GM15510 (cell line): ENCODE results near the gene HOXC4.

ENCODE experiments used
- POLR2A ChIP-seq: IDR thresholded peaks from 3 replicates; pipeline ENCODE4 v1.6.1; 2011; ENCODE audit warnings: borderline replicate concordance; ENCODE audit not compliant: insufficient read length; ENCODE audit errors: extremely low read depth

The HOXC4 gene

DNA sequence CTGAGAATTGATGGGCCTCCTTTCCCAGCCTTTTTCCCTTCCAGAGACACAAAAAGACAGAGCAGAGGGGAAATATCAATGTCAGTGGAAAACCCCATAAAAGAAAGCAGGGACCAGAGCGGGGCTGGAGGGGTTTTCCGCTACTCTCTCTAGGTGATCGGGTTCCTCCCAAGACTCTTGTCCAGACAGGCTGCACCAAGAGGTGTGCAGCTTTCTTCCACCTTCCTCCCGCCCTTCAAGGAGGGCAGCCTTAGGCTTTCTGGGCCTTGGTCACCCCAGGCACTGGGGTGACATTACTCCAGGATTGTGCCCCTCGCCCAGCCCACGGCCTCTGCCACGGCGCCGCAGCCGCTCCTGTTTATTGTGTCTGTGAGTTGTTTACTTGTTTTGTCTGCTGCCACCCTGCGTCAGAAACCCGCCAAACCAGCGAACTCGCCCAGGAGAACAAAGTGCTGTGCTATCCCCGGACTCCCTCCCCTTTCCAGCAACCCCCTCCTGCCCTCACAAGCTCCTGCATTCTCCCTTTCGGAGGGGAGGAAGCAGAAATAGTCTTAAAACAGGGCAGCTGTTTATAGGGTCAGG, 32.1 kb upstream of the HOXC4 start:
- no peak for TF ChIP-seq POLR2A

DNA sequence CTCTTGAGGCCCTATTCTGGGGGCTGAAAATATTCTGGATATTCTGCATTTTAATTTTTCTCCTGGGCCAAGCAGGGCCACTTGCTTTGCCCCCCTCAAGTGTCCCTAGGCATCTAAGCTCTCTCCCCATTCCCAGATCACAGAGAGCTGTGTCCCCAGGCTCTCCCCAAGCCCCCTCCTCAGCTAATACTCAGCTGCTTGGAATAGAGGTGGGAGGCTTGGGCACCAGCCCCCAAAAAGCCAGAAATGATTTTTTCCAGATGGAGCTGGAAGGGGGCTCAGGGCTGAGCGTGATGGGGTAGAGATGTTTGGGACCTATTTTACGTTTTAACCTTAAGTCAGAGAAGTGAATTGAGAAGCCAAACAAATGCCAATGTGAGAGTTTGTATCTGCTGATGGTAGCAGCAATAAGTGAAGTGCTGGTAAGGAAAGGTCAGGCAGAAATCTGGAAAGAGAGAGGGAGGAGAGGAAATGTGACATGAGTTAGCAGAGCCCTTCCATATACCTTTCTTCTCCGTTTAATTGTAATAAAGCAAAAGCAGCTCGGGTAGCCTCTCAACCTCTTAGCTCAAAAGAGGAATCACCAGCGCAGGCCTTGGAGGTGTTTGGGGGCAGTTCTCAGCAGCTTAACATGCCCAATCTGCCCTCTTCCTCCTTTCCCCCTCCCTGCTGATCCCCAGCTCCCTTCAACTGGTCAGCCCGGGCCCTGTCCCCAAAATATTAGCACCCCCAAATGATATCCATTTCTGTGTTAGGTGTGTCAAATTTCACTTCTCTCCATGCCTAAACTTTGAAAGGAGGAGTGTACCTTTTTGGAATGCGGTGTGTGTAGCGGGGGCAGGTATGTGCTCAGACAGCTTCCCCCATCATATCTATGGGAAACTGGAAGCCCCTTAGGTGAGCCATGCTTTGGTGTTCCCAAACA, 30.4 kb upstream of the HOXC4 start:
- TF ChIP-seq POLR2A = no peak

DNA sequence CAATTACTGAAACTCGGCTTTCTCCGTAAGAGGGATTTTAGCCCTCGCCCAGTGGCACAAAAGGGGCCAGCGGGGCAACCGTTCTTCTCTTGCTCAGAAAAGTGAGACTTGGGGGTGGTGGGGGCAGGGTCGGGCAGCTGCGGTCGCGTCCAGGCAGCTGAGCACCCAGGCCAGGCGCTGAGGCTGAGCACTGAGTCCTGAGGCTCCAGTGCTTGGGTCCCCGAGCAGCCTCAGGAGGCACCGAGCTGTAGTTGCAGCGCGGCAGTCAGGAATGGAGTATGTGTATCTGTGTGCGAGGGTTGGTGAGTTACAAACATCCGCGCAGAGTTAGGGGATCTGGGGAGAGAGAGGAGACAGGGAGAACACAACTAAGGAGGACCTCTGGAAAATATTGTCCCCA, 29.5 kb upstream of the HOXC4 start:
- TF ChIP-seq POLR2A = no peak

DNA sequence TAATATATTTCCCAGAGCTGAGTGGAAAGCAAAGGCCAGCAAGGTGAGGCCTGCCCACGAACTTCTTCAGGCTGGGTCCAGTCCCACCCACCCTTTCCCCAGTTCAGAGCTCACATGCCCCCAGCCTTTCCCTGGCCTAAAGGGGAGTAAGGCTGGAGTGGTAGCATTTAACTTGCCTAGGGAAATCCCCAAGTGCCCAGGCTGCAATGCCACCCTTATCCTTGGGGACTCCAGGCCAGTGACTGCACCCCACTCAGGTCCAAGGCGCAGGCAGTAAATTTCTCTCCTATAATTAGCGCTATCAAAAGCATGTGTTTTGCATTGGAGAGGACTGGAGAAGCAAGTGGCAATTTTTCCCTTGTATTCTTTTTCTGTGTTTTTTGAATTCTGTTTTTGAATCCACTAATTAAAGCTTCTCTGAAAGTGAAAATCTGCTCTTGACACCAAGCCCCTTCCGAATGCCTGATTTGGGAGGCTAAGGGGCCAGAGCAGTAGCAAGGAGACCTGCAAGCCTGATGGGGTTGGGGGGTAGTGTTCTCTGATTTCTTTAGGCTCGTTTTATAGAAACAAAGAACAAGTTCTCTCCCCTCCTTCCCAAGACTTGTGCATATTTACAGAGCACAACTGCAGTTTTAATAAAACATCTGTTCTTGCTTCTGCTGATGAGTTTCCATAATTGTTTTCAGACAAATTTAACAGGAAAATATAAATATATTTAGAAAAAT, 28.9 kb upstream of the HOXC4 start:
- TF ChIP-seq POLR2A = no peak

DNA sequence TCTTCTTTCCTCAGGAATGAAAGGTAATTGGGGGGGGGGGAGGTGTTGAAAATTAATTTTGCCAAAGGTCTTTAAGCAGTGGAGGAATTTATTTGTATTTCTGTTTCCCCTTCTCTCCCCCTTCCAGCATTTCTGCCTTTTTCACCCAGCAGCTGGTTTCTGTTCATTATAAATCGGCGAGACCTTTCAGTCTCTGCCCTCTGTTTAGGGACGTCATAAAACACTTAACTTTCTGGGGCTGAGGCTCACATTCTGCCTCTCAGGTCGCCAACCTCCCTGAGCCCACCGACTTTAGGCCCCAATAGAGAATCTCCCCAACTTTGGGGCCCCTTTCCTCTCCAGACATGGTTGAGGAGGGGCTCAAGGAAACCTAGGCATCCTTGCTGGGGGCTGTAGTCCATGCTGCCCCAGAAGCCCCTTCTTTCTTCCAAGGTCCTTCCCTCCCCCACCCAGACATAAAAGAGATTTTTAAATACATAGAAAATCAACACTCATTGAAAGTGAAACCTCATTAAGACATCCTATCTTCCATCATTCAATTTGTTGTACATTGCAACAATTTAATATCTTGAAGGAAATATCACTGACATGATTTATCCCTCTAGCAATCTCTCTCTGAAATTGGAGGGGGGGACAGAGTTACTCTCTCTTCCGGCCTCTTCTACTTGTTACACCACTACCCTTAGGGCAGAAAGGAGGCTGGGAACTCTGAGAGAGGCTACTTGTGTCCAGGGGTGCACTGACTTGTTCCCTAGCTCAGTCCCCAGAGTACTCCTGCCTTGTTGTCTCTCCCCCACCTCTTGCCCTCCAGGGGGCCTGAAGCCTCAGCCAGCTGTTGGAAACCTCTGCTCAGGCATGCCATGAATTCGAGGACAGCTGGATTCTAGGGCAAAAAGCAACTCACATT, 27.9 kb upstream of the HOXC4 start:
- TF ChIP-seq POLR2A = no peak

DNA sequence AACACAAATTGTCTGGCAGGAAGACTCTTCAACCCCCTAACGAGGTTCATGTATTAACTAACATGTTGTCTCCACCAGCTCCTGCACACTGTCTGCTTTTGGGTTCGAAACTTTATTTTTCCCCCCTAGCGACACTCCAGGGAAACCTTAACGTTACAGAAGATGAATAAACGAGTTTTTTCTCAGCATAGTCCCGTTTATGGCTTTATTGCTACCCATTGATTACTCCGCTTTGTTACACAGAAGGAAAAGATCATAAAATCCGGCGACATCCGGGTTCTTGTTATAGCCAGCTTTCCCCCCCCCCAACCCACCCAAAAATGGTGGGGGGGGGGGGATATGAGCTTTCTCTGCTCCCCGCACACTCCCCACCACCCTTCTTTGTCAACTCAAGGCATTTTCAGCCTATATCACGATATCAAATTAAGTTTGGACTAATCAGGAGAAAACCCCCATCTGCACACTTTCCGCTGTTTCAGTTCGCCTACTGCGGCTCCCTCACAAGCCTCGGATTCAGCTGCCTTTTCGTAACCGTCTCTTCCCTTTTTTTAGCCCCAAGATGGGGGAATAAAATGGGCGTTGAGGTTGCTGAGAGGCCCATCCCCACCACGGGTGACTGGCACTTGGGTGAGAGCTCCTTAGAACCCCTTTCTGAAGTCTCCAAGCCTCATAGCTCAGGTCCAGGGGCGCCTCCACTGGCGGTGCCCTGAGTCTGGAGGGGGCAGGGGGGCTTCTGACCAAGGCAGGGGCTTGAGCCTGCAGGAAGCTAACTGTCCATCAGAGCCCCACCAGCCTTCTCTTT, 26.8 kb upstream of the HOXC4 start:
- TF ChIP-seq POLR2A = no peak

DNA sequence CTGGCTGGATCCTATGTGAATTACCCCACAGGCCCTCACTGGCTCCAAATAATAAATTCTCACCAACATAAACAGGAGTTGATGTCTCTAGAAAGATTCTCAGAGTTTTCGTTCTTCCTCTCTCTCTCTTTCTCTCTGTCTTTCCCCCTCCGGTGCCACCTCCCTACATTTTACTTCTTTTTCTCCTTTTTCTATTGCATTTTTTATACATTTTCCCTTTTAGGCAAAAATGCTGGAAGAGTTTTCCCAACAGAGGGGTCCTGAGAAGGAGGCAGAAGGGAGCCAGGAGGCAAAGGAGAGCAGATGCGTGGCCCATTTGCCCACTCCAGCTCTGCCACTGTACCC, 26.2 kb upstream of the HOXC4 start:
- no peak for TF ChIP-seq POLR2A

DNA sequence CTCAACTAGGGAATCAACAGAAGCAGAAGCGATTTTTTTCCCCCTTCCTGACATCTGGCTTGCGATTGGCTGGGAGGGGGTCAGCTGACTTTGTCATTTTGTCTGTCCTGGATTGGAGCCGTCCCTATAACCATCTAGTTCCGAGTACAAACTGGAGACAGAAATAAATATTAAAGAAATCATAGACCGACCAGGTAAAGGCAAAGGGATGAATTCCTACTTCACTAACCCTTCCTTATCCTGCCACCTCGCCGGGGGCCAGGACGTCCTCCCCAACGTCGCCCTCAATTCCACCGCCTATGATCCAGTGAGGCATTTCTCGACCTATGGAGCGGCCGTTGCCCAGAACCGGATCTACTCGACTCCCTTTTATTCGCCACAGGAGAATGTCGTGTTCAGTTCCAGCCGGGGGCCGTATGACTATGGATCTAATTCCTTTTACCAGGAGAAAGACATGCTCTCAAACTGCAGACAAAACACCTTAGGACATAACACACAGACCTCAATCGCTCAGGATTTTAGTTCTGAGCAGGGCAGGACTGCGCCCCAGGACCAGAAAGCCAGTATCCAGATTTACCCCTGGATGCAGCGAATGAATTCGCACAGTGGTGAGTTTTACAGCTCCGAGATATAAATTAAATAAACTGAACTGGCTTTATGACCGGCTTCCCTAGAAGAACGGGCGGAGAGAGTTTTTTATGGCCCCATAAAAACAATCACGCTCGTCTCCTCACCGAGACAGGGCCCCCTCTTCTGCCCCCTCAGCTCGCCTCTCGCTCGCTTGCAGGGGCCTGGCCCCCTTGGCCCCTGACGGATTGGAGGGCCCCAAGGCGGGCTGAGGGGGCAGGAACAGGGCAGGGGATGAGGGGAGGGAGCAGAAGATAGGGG, 25.1 kb upstream of the HOXC4 start, which contains the start of gene HOXC6:
Gene HOXC6 (plus strand): TSS at position 127 of the 888 bp plus-strand sequence. CDS start 82 bp downstream, at position 209.
- no peak for TF ChIP-seq POLR2A

DNA sequence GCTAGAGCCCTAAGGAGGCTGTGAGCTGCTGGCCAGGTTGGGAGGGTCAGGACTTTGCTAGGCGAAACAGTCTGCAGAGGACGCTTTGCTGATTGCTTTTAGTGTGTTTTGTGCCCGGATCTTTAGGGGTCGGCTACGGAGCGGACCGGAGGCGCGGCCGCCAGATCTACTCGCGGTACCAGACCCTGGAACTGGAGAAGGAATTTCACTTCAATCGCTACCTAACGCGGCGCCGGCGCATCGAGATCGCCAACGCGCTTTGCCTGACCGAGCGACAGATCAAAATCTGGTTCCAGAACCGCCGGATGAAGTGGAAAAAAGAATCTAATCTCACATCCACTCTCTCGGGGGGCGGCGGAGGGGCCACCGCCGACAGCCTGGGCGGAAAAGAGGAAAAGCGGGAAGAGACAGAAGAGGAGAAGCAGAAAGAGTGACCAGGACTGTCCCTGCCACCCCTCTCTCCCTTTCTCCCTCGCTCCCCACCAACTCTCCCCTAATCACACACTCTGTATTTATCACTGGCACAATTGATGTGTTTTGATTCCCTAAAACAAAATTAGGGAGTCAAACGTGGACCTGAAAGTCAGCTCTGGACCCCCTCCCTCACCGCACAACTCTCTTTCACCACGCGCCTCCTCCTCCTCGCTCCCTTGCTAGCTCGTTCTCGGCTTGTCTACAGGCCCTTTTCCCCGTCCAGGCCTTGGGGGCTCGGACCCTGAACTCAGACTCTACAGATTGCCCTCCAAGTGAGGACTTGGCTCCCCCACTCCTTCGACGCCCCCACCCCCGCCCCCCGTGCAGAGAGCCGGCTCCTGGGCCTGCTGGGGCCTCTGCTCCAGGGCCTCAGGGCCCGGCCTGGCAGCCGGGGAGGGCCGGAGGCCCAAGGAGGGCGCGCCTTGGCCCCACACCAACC, 23.9 kb upstream of the HOXC4 start:
- no peak for TF ChIP-seq POLR2A

DNA sequence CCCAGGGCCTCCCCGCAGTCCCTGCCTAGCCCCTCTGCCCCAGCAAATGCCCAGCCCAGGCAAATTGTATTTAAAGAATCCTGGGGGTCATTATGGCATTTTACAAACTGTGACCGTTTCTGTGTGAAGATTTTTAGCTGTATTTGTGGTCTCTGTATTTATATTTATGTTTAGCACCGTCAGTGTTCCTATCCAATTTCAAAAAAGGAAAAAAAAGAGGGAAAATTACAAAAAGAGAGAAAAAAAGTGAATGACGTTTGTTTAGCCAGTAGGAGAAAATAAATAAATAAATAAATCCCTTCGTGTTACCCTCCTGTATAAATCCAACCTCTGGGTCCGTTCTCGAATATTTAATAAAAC, 23.2 kb upstream of the HOXC4 start:
- TF ChIP-seq POLR2A = no peak

DNA sequence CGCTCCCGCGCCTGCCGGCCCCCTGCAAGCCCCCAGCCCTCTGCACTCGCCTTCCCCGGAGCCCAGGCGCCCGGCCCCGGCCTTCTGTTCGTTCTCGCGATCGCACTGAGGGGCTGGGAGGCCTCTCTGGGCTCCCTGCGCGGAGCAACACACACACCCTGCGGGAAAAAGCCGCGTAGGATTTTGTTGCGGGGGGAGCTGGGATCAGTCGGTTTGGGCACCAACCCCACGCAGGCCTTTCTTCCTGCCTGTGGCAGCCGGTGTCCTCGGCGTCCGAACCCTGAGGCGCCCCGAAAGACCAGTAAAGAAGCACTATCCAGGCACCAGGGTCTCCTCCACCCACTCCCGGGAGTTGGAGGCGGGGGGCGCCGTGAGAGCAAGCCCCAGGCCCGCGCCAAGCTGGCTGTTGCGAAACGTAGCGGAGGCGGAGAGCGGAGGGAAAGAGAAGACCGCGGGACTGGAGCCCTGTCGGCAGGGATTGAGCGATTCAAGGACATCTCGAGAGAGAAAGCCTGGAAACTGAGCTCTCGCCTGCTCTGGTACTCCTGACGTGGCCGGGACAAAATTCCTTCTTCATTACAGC, 22.7 kb upstream of the HOXC4 start:
- TF ChIP-seq POLR2A = no peak
